T follicular helper cell (primary cell): Measurements from ENCODE around the gene SKP1.
A peak's percentile ranks its signal among the peaks of the same experiment; 100 is the strongest.
"Not testable (repeated sequence)": the region's sequence is repeated elsewhere in the genome, so short reads cannot be mapped to it uniquely, and the experiment has no call there.

Experiments
- DNase-seq: peaks from one replicate; pipeline ENCODE4 v3.0.0-alpha.2; 2020; ENCODE audit warnings: low read depth

Gene SKP1

GRCh38 chr5:134177369-134178095 is 782 bp upstream of the SKP1 start:
- no peak for DNase-seq

GRCh38 chr5:134175921-134176510 is 734 bp downstream of the SKP1 start:
- peak; percentile 25 for DNase-seq

- no peak for DNase-seq
Observed at GRCh38 chr5:134174841-134175839, 1.6 kb downstream of the SKP1 start.

- no peak for DNase-seq
Observed at GRCh38 chr5:134171972-134172371, 4.8 kb downstream of the SKP1 start.

- DNase-seq: no peak
Observed at GRCh38 chr5:134162592-134162991, 14.2 kb downstream of the SKP1 start.

GRCh38 chr5:134161513-134162395 is 15.0 kb downstream of the SKP1 start:
- no peak for DNase-seq

GRCh38 chr5:134153657-134154056 is 23.1 kb downstream of the SKP1 start:
- DNase-seq: no peak

- DNase-seq: no peak
Observed at GRCh38 chr5:134153241-134153640, 23.5 kb downstream of the SKP1 start.

GRCh38 chr5:134152173-134152832 is 24.4 kb downstream of the SKP1 start:
- not testable (repeated sequence) for DNase-seq

GRCh38 chr5:134151723-134152122 is 25.0 kb downstream of the SKP1 start:
- DNase-seq: no peak

GRCh38 chr5:134149571-134150303 is 27.0 kb downstream of the SKP1 start:
- DNase-seq: no peak

GRCh38 chr5:134148986-134149539 is 27.7 kb downstream of the SKP1 start:
- DNase-seq: no peak

- no peak for DNase-seq
Observed at GRCh38 chr5:134148316-134148715, 28.4 kb downstream of the SKP1 start.

- no peak for DNase-seq
Observed at GRCh38 chr5:134146651-134147518, 29.9 kb downstream of the SKP1 start.

- peak; percentile 77 for DNase-seq
Observed at GRCh38 chr5:134145779-134146581, 30.8 kb downstream of the SKP1 start.

- no peak for DNase-seq
Observed at GRCh38 chr5:134145041-134145757, 31.6 kb downstream of the SKP1 start.
